GM18511 (cell line): ENCODE data around the gene WDR19.

Experiments used
- ATAC-seq: cut with Tn5 transposase; IDR thresholded peaks from one replicate; pipeline ENCODE4 v1.9.1; 2021; ENCODE audit warnings: mild to moderate bottlenecking, moderate library complexity; ENCODE audit not compliant: unreplicated experiment

WDR19 gene

GRCh38 chr4:39295784-39296183, 113.5 kb downstream of the WDR19 start:
- no peak for ATAC-seq

- no peak for ATAC-seq
These were observed 120.6 kb downstream of the WDR19 start for GRCh38 chr4:39302901-39303300.

- no peak for ATAC-seq
These were observed 121.5 kb downstream of the WDR19 start for GRCh38 chr4:39303871-39304270.

GRCh38 chr4:39304651-39305050, 122.3 kb downstream of the WDR19 start:
- ATAC-seq: no peak

GRCh38 chr4:39305912-39306677, 123.8 kb downstream of the WDR19 start:
- no peak for ATAC-seq

GRCh38 chr4:39308611-39309010, 126.3 kb downstream of the WDR19 start:
- no peak for ATAC-seq

- no peak for ATAC-seq
These were observed 130.5 kb downstream of the WDR19 start for GRCh38 chr4:39312816-39313215.

GRCh38 chr4:39319676-39320075, 137.3 kb downstream of the WDR19 start:
- no peak for ATAC-seq

- no peak for ATAC-seq
These were observed 138.2 kb downstream of the WDR19 start for GRCh38 chr4:39320381-39321115.

- ATAC-seq: no peak
These were observed 141.5 kb downstream of the WDR19 start for GRCh38 chr4:39323821-39324220.

- ATAC-seq: no peak
These were observed 142.1 kb downstream of the WDR19 start for GRCh38 chr4:39324446-39324845.

GRCh38 chr4:39324897-39325613, 142.7 kb downstream of the WDR19 start:
- ATAC-seq: no peak

GRCh38 chr4:39326468-39326977, 144.2 kb downstream of the WDR19 start:
- no peak for ATAC-seq

GRCh38 chr4:39330353-39330752, 148.0 kb downstream of the WDR19 start:
- no peak for ATAC-seq

- ATAC-seq: no peak
These were observed 148.9 kb downstream of the WDR19 start for GRCh38 chr4:39331191-39331590.
